GM18505 (cell line): Measurements from ENCODE around the gene THTPA.

Experiments used
- ATAC-seq: cut with Tn5 transposase; IDR thresholded peaks from one replicate; pipeline ENCODE4 v1.9.1; 2021; ENCODE audit not compliant: unreplicated experiment
- POLR2A ChIP-seq: IDR thresholded peaks from 4 replicates; pipeline ENCODE4 v1.6.1; 2011; ENCODE audit warnings: borderline replicate concordance; ENCODE audit not compliant: insufficient read depth, insufficient read length; ENCODE audit errors: extremely low read depth

Gene THTPA

GRCh38 chr14:23550812-23551265 is 5.2 kb upstream of the THTPA start:
- no peak for ATAC-seq
- TF ChIP-seq POLR2A, result no peak

- peak; percentile 55 for ATAC-seq
- no peak for TF ChIP-seq POLR2A
Measured at GRCh38 chr14:23551266-23552028, 4.6 kb upstream of the THTPA start, which contains the start of gene ZFHX2. Gene ZFHX2, minus strand, starts transcription at chr14:23551765. Its CDS starts 16,440 bp downstream, at chr14:23535325.

- TF ChIP-seq POLR2A, result no peak
- no peak for ATAC-seq
Measured at GRCh38 chr14:23555533-23555881, 564 bp upstream of the THTPA start.

DNA sequence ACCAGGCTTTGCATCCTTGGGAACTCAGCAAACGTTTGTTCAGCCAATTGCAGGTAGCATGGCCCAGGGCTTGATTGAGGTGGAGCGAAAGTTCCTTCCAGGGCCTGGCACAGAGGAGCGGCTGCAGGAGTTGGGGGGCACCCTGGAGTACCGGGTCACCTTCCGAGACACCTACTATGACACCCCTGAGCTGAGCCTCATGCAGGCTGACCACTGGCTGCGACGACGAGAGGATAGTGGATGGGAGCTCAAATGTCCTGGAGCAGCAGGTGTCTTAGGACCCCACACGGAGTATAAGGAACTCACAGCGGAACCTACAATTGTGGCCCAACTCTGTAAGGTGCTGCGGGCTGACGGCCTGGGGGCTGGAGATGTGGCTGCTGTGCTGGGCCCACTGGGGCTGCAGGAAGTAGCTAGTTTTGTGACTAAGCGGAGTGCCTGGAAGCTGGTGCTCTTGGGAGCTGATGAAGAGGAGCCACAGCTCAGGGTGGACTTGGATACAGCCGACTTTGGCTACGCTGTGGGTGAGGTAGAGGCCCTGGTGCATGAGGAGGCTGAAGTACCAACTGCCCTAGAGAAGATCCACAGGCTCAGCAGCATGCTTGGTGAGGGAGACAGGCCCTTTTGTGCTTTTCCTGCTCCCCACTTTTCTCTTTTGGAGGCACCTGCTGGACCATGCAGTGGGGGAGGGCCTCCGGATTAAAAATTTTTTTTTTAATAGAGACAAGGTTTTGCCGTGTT is 799 bp downstream of the THTPA start:
- no peak for ATAC-seq
- no peak for TF ChIP-seq POLR2A

DNA sequence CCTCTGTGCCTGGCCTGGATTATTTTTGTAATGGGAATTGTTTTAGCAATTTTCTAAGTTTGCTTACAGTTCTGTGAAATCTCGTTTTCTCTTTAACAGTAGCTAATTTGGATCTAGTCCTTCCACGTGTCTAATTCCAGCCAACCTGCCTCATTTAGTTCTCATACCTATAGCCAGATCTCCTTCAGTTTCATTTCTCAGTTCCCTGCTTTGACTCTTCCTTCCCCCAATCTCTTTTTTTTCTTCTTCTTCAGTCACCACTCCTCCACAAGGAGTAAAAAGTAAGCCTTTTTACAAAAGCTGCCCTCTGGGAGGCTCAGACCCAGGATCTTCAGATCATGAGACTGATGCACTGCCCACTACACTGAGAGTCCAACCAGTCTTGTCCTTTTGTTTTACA is 1.4 kb downstream of the THTPA start:
- peak; percentile 35 for TF ChIP-seq POLR2A
- no peak for ATAC-seq

DNA sequence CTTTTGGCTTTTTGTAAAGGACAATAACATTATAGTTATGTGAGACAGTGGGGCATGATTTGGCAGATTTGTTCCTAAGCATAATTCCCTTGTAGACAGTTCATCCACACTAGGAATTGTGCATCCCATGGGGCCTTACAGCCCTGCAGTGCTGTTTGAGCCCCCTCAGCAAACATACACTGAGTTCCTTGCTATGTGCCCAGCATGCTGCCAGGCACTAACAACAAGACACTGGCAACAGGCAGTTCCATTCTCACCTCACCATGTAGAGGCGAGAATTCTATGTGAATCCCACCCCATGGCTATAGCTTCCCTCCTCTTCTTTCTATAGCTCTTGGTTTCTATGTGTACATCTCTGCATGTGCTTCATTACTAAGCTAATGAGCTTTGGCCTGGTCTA is 1.9 kb downstream of the THTPA start:
- ATAC-seq, result no peak
- TF ChIP-seq POLR2A, result no peak

- ATAC-seq, result no peak
- no peak for TF ChIP-seq POLR2A
Measured at GRCh38 chr14:23558346-23559009, 2.4 kb downstream of the THTPA start.

GRCh38 chr14:23559010-23559925 is 3.2 kb downstream of the THTPA start:
- peak; percentile 19 for TF ChIP-seq POLR2A
- ATAC-seq, result no peak

GRCh38 chr14:23559926-23560520 is 4.0 kb downstream of the THTPA start:
- no peak for TF ChIP-seq POLR2A
- no peak for ATAC-seq

DNA sequence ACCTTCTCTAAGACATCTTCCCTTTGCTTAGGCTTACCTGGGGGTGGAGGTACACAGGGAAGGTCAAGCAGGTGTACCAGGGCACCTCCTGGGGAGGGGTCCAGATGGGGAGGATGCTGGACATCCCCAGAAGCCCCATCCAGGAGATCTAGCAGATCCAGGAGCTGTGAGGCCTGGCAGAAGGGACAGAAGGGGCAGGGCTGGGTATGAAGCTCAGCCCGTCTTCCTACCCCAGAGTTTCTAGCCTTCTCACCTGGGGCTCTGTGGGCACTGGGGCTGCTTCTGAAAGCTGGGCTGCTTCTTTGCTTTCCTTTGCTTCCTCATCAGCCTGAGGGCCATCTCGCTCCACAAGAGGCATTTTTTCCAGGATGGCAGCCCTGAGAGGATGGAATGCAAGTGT is 5.2 kb downstream of the THTPA start:
- ATAC-seq, result no peak
- TF ChIP-seq POLR2A, result no peak

DNA sequence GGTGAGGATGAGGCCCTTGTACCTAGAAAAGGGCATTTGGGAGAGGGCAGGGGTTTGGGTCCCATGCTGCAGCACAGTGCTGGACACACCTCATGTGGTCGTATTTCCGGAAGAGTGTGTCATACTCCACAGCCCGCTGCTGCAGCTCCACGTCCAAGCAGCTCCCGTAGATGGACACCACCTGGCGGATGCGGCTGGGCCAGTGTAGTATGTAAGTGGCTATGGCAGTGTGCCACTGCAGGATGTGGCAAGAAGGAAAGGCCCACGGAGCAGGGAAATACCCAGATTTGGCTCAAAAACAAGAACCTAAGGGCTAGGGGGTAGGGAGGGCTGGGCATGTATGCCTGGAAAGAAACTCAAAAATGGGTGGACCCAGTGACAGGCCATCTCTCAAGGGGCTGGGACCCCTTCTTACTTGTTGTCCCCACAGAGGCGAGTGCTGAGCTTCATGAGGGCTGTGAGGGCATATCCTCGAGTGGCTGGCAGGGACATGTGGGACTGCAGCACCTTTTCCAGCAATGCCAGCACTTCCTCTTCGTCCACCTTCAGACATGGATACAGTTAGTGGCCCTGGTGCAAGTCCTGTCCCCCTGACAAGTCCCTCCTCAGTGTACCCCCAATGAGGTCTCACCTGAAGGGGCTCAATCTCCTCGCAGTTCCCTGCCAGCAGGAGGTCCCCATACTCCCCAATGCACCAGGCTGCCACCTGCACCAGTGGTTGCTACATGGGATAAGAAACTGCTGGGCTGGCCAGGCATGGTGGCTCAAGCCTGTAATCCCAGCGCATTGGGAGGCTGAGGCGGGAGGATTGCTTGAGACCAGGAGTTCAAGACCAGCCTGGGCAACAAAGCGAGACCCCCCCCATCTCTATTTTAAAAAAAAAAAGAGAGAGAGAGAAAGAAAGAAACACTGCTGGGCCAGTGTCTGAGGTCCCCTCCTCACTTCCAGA is 6.1 kb downstream of the THTPA start:
- ATAC-seq, result no peak
- peak; percentile 29 for TF ChIP-seq POLR2A
